SK-N-SH (cell line): ENCODE results near the gene CFHR2. TPM values are rescaled to one million over a fixed set of nuclear protein-coding genes. Genes with fewer than 3 reads are reported as not detected.

Experiments
- CTCF ChIA-PET: fragments of 300-600, 350-600 bp; formaldehyde crosslinking; extraction: SDS; loops from one replicate; lab custom pipeline; 2021; lab: Yijun Ruan, JAX
- POLR2A ChIA-PET: fragments of 350-600 bp; sonication (Branson Sonifier 250); formaldehyde crosslinking; extraction: SDS; loops from one replicate; lab custom pipeline; 2020; ENCODE audit warnings: antibody characterized with exemption, inconsistent platforms; lab: Yijun Ruan, JAX
- DNase-seq: peaks from one replicate; pipeline ENCODE4 v3.0.0; 2012
- H2AFZ ChIP-seq: fragments of 200-600 bp; sonication (generic); 2 replicates; pipeline ENCODE4 v1.8.1; 2016; ENCODE audit warnings: antibody characterized with exemption, mild to moderate bottlenecking, low read depth
- H3F3A ChIP-seq: fragments of 200-600 bp; sonication (generic); replicated peaks from 2 replicates; pipeline ENCODE3; 2016; ENCODE audit warnings: antibody characterized with exemption, mild to moderate bottlenecking; ENCODE audit not compliant: insufficient read depth
- H3K27ac ChIP-seq, 2 experiments: fragments of 200-500 bp in 1 of 2; fragments of 200-600 bp in 1 of 2; sonication (Bioruptor generic) in 1 of 2; sonication (generic), shearing (Covaris generic) in 1 of 2; 2 replicates each; pipeline versions ENCODE4 v1.5.1 to v1.6.1; 2014 to 2016; ENCODE audit warnings: low read depth in 2 of 2, inconsistent platforms in 1 of 2, low read length in 1 of 2, mild to moderate bottlenecking in 1 of 2, mixed read lengths in 1 of 2
- H3K27me3 ChIP-seq: fragments of 200-600 bp; sonication (generic), shearing (Covaris generic); 2 replicates; pipeline ENCODE4 v1.6.1; 2016; ENCODE audit warnings: mixed run types; ENCODE audit not compliant: insufficient read depth
- H3K36me3 ChIP-seq, 2 experiments: fragments of 200-500 bp in 1 of 2; fragments of 200-600 bp in 1 of 2; sonication (Bioruptor generic) in 1 of 2; sonication (generic) in 1 of 2; replicated peaks in 1 of 2; 2 replicates each; pipeline versions ENCODE3 to v1.5.1; 2014 to 2016; ENCODE audit warnings: low read length in 1 of 2, mild to moderate bottlenecking in 1 of 2; ENCODE audit not compliant: insufficient read depth in 2 of 2, control insufficient read depth in 1 of 2
- H3K4me1 ChIP-seq, 2 experiments: fragments of 200-500 bp in 1 of 2; fragments of 200-600 bp in 1 of 2; sonication (Bioruptor generic) in 1 of 2; sonication (generic), shearing (Covaris generic) in 1 of 2; 2 replicates each; pipeline versions ENCODE4 v1.5.1 to v1.6.1; 2014 to 2016; ENCODE audit warnings: low read depth in 1 of 2, low read length in 1 of 2, mixed run types in 1 of 2; ENCODE audit not compliant: insufficient read depth in 2 of 2, control insufficient read depth in 1 of 2
- H3K4me2 ChIP-seq: fragments of 200-600 bp; sonication (generic), shearing (Covaris generic); 2 replicates; pipeline ENCODE4 v1.6.1; 2017; ENCODE audit warnings: mixed run types
- H3K4me3 ChIP-seq, 2 experiments: fragments of 200-500 bp in 1 of 2; fragments of 200-600 bp in 1 of 2; sonication (Bioruptor generic) in 1 of 2; sonication (generic), shearing (Covaris generic) in 1 of 2; 2 replicates each; pipeline versions ENCODE4 v1.5.1 to v1.8.1; 2014 to 2016; ENCODE audit warnings: low read depth in 2 of 2, inconsistent platforms in 1 of 2, low read length in 1 of 2, mild to moderate bottlenecking in 1 of 2, mixed read lengths in 1 of 2, moderate library complexity in 1 of 2
- H3K79me2 ChIP-seq: fragments of 200-600 bp; sonication (generic); 2 replicates; pipeline ENCODE4 v1.8.1; 2017; ENCODE audit warnings: mild to moderate bottlenecking; ENCODE audit not compliant: insufficient read depth
- H3K9ac ChIP-seq: fragments of 200-600 bp; sonication (generic); 2 replicates; pipeline ENCODE4 v1.6.1; 2017; ENCODE audit warnings: mixed run types
- H3K9me2 ChIP-seq: fragments of 200-600 bp; sonication (generic); 2 replicates; pipeline ENCODE4 v1.6.1; 2017; ENCODE audit warnings: mixed run types
- H3K9me3 ChIP-seq: fragments of 200-600 bp; sonication (generic); 2 replicates; pipeline ENCODE4 v1.6.1; 2017; ENCODE audit warnings: mixed run types, mild to moderate bottlenecking, moderate library complexity
- H4K20me1 ChIP-seq: fragments of 200-600 bp; sonication (generic); 2 replicates; pipeline ENCODE4 v1.6.1; 2017; ENCODE audit warnings: mild to moderate bottlenecking, mixed run types; ENCODE audit not compliant: insufficient read depth
- CHD2 ChIP-seq: fragments of 150-350 bp; IDR thresholded peaks from 2 replicates; pipeline ENCODE4 v1.6.1; 2018; ENCODE audit warnings: low read length; ENCODE audit not compliant: partially characterized antibody
- EZH2phosphoT487 ChIP-seq: fragments of 200-600 bp; sonication (generic); IDR thresholded peaks from 2 replicates; pipeline ENCODE4 v1.6.1; 2017; ENCODE audit warnings: low read depth, mixed run types, mild to moderate bottlenecking, antibody characterized with exemption, moderate library complexity, borderline replicate concordance
- FOSL2 ChIP-seq: IDR thresholded peaks from 2 replicates; pipeline ENCODE4 v1.4.0; 2012; ENCODE audit warnings: low read depth, mild to moderate bottlenecking, moderate library complexity, borderline replicate concordance
- FOXJ3 ChIP-seq: sonication (generic); formaldehyde crosslinking; IDR thresholded peaks from 2 replicates; pipeline ENCODE4 v1.5.1; 2020; ENCODE audit warnings: mild to moderate bottlenecking, missing genetic modification reagents
- FOXM1 ChIP-seq: IDR thresholded peaks from 2 replicates; pipeline ENCODE4 v1.4.0; 2012; ENCODE audit warnings: low read depth, mild to moderate bottlenecking
- GABPA ChIP-seq: IDR thresholded peaks from 2 replicates; pipeline ENCODE4 v1.4.0; 2012; ENCODE audit warnings: low read depth, mild to moderate bottlenecking
- GATA2 ChIP-seq: sonication (generic); formaldehyde crosslinking; IDR thresholded peaks from 2 replicates; pipeline ENCODE4 v1.5.0; 2020; ENCODE audit warnings: mild to moderate bottlenecking, missing genetic modification reagents
- JUND ChIP-seq: IDR thresholded peaks from 2 replicates; pipeline ENCODE4 v1.4.0; 2012
- MEF2A ChIP-seq: IDR thresholded peaks from 2 replicates; pipeline ENCODE4 v1.4.0; 2012; ENCODE audit warnings: low read depth, borderline replicate concordance
- NFIC ChIP-seq: IDR thresholded peaks from 2 replicates; pipeline ENCODE4 v1.4.0; 2012; ENCODE audit warnings: borderline replicate concordance
- RAD21 ChIP-seq: IDR thresholded peaks from 2 replicates; pipeline ENCODE4 v1.6.1; 2012; ENCODE audit warnings: mild to moderate bottlenecking, low read length
- RCOR1 ChIP-seq: fragments of 150-350 bp; IDR thresholded peaks from 2 replicates; pipeline ENCODE4 v1.6.1; 2017; ENCODE audit warnings: antibody characterized with exemption, low read length
- RFX5 ChIP-seq: IDR thresholded peaks from 2 replicates; pipeline ENCODE4 v1.6.1; 2012; ENCODE audit warnings: mild to moderate bottlenecking, improper control_type of control experiment, low read length
- SIN3A ChIP-seq: IDR thresholded peaks from 2 replicates; pipeline ENCODE4 v1.6.1; 2012; ENCODE audit warnings: low read depth, mild to moderate bottlenecking, low read length, moderate library complexity, borderline replicate concordance
- SMC3 ChIP-seq: IDR thresholded peaks from 2 replicates; pipeline ENCODE4 v1.6.1; 2012; ENCODE audit warnings: low read depth, low read length, improper control_type of control experiment
- TCF12 ChIP-seq: IDR thresholded peaks from 2 replicates; pipeline ENCODE4 v1.4.0; 2012
- YY1 ChIP-seq: IDR thresholded peaks from 2 replicates; pipeline ENCODE4 v1.4.0; 2012; ENCODE audit warnings: low read depth, mild to moderate bottlenecking
- WGBS: methylation state at CpG from one replicate; pipeline ENCODE4 v1.1.6; 2017; ENCODE audit warnings: low lambda C conversion rate; 5-methylcytosine and 5-hydroxymethylcytosine counted together
- polyA plus RNA-seq, 3 experiments: library from polyadenylated mRNA; depleted of rRNA; stranded (reverse); fragments of >200 nt; gene quantifications; 2 replicates each; pipeline ENCODE4 v1.2.3, GENCODE V29; 2012
- TF ChIP-seq, protein P1 (sequence below): IDR thresholded peaks from 2 replicates; pipeline ENCODE4 v1.6.1; 2012; ENCODE audit warnings: mild to moderate bottlenecking, low read depth, low read length, moderate library complexity
- TF ChIP-seq, protein P2 (sequence below): IDR thresholded peaks from 2 replicates; pipeline ENCODE4; 2012
- TF ChIP-seq, protein P3 (sequence below): fragments of 150-350 bp; IDR thresholded peaks from 2 replicates; pipeline ENCODE4 v1.6.1; 2017; ENCODE audit warnings: antibody characterized with exemption, low read length, low read depth, borderline replicate concordance

The CFHR2 gene
- polyA plus RNA-seq, 1 of the 3 experiments (the other 2 are of a cell fraction), result not detected

DNA sequence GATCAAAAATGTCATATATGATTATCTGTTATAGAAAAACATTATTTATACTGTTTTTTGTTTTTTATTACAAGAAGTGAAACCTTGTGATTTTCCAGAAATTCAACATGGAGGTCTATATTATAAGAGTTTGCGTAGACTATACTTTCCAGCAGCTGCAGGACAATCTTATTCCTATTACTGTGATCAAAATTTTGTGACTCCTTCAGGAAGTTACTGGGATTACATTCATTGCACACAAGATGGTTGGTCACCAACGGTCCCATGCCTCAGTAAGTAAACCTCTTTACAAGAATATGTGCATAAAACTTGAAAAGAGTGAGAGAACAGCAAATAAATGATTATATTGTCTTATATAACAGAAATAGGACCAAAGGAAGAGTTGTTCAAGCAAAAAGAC, 41.2 kb upstream of the CFHR2 start:
- 64% methylated on average over 2 of the region's 2 CpGs for WGBS
- ChIA-PET CTCF (no interaction called here), POLR2A (no interaction called here)
- no peaks in the 10 kb centered on the region for H3F3A ChIP-seq
- H3K4me1 ChIP-seq, result no peaks in the 10 kb centered on the region; a peak in 1 of 4 replicates
- no peak overlapping the region for H3K4me2 ChIP-seq
- no peak overlapping the region for H3K4me3 ChIP-seq
- no peaks in the 10 kb centered on the region for H3K36me3 ChIP-seq
- no peak overlapping the region for H2AFZ ChIP-seq
- TF ChIP-seq GATA2 (CRISPR knock-in tag), result no peak
- TF ChIP-seq, protein P1, sequence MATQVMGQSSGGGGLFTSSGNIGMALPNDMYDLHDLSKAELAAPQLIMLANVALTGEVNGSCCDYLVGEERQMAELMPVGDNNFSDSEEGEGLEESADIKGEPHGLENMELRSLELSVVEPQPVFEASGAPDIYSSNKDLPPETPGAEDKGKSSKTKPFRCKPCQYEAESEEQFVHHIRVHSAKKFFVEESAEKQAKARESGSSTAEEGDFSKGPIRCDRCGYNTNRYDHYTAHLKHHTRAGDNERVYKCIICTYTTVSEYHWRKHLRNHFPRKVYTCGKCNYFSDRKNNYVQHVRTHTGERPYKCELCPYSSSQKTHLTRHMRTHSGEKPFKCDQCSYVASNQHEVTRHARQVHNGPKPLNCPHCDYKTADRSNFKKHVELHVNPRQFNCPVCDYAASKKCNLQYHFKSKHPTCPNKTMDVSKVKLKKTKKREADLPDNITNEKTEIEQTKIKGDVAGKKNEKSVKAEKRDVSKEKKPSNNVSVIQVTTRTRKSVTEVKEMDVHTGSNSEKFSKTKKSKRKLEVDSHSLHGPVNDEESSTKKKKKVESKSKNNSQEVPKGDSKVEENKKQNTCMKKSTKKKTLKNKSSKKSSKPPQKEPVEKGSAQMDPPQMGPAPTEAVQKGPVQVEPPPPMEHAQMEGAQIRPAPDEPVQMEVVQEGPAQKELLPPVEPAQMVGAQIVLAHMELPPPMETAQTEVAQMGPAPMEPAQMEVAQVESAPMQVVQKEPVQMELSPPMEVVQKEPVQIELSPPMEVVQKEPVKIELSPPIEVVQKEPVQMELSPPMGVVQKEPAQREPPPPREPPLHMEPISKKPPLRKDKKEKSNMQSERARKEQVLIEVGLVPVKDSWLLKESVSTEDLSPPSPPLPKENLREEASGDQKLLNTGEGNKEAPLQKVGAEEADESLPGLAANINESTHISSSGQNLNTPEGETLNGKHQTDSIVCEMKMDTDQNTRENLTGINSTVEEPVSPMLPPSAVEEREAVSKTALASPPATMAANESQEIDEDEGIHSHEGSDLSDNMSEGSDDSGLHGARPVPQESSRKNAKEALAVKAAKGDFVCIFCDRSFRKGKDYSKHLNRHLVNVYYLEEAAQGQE, result no peak
- no peak for TF ChIP-seq SIN3A
- no peak for TF ChIP-seq EZH2phosphoT487
- TF ChIP-seq GABPA, result no peak
- no peak for TF ChIP-seq TCF12
- TF ChIP-seq CHD2, result no peak
- no peak for TF ChIP-seq FOSL2
- TF ChIP-seq FOXM1, result no peak
- TF ChIP-seq RAD21, result no peak
- no peak for TF ChIP-seq YY1
- no peak for TF ChIP-seq FOXJ3 (CRISPR knock-in tag)
- no peak for TF ChIP-seq RFX5
- no peak for TF ChIP-seq RCOR1
- no peak for TF ChIP-seq MEF2A
- TF ChIP-seq, protein P2, sequence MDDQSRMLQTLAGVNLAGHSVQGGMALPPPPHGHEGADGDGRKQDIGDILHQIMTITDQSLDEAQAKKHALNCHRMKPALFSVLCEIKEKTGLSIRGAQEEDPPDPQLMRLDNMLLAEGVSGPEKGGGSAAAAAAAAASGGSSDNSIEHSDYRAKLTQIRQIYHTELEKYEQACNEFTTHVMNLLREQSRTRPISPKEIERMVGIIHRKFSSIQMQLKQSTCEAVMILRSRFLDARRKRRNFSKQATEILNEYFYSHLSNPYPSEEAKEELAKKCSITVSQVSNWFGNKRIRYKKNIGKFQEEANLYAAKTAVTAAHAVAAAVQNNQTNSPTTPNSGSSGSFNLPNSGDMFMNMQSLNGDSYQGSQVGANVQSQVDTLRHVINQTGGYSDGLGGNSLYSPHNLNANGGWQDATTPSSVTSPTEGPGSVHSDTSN, result no peak
- no peak for TF ChIP-seq NFIC
- TF ChIP-seq, protein P3, sequence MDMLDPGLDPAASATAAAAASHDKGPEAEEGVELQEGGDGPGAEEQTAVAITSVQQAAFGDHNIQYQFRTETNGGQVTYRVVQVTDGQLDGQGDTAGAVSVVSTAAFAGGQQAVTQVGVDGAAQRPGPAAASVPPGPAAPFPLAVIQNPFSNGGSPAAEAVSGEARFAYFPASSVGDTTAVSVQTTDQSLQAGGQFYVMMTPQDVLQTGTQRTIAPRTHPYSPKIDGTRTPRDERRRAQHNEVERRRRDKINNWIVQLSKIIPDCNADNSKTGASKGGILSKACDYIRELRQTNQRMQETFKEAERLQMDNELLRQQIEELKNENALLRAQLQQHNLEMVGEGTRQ, result no peak
- no peak for TF ChIP-seq SMC3
- no peak for TF ChIP-seq JUND
- H4K20me1 ChIP-seq, result no peaks in the 10 kb centered on the region
- H3K79me2 ChIP-seq, result no peaks in the 10 kb centered on the region
- H3K9me3 ChIP-seq, result no peaks in the 10 kb centered on the region
- DNase-seq, result no peak
- no peak overlapping the region for H3K9ac ChIP-seq
- H3K9me2 ChIP-seq, result no peaks in the 10 kb centered on the region
- no peaks in the 10 kb centered on the region for H3K27me3 ChIP-seq
- H3K27ac ChIP-seq, result no peak overlapping the region
